Kidney (tissue), 14 donors: Measurements from ENCODE around the gene IL1RAPL1. TPM values are rescaled to one million over a fixed set of nuclear protein-coding genes. Genes with fewer than 3 reads are reported as not detected.

Experiments used
- DNase-seq, 5 donors: peaks; one replicate each; pipeline ENCODE4 v3.0.0-alpha.2; 2013 to 2020
- FAIRE-seq: peaks from 2 replicates; lab custom pipeline; 2012; peaks lifted over from hg19 to GRCh38; lab: Jason Lieb, UNC
- H3K27ac ChIP-seq, 2 donors: one replicate each; pipeline ENCODE4 v1.7.0; 2013; ENCODE audit warnings: low read depth in 2 of 2, low read length in 2 of 2, inconsistent platforms in 1 of 2
- H3K27me3 ChIP-seq: one replicate; pipeline ENCODE4 v1.7.1; 2013; ENCODE audit warnings: low read length, inconsistent platforms; ENCODE audit not compliant: control insufficient read depth, insufficient read depth
- H3K36me3 ChIP-seq, 3 donors: one replicate each; pipeline versions ENCODE4 v1.7.0 to v1.7.1; 2013; ENCODE audit warnings: low read length in 3 of 3, control low read depth in 1 of 3, inconsistent platforms in 1 of 3; ENCODE audit not compliant: insufficient read depth in 3 of 3, control insufficient read depth in 2 of 3
- H3K4me1 ChIP-seq, 3 donors: one replicate each; pipeline versions ENCODE4 v1.7.0 to v1.7.1; 2013; ENCODE audit warnings: low read length in 3 of 3, inconsistent platforms in 1 of 3, low read depth in 1 of 3; ENCODE audit not compliant: control insufficient read depth in 2 of 3, insufficient read depth in 2 of 3
- H3K4me3 ChIP-seq, 3 donors: one replicate each; pipeline versions ENCODE4 v1.7.0 to v1.8.1; 2013; ENCODE audit warnings: low read length in 3 of 3, control low read depth in 1 of 3, inconsistent platforms in 1 of 3
- H3K9ac ChIP-seq, 3 donors: one replicate each; pipeline versions ENCODE4 v1.7.0 to v1.7.1; 2013; ENCODE audit warnings: low read length in 3 of 3, control low read depth in 1 of 3, inconsistent platforms in 1 of 3
- H3K9me3 ChIP-seq, 3 donors: one replicate each; pipeline versions ENCODE4 v1.7.0 to v1.7.1; 2013; ENCODE audit warnings: low read length in 3 of 3, control low read depth in 1 of 3, inconsistent platforms in 1 of 3; ENCODE audit not compliant: control insufficient read depth in 2 of 3, insufficient read depth in 1 of 3
- CTCF ChIP-seq: IDR thresholded peaks from 3 replicates; pipeline ENCODE4 v1.5.1; 2012; ENCODE audit warnings: mild to moderate bottlenecking, moderate library complexity, borderline replicate concordance; ENCODE audit not compliant: insufficient read depth; ENCODE audit errors: extremely low read depth
- intact Hi-C: fragments of 100-400 bp; cut with DNase I; formaldehyde crosslinking; loops from one replicate; pipeline ENCODE4 v1.11.1; 2022
- polyA plus RNA-seq: library from polyadenylated mRNA; stranded (reverse); fragments of 350-450 nt; fragmentation: Illumina TruSeq; extraction: RNeasy Lipid Tissue Mini Kit (QIAGEN cat#74804); gene quantifications from one replicate; pipeline ENCODE4 v1.2.3, GENCODE V29; 2014; ENCODE audit warnings: low read depth, low replicate concordance; ENCODE audit not compliant: insufficient read depth
- total RNA-seq: library from RNA; stranded (reverse); fragmentation: NEBNext Ultra II Directional; extraction: Animal tissue kit (Norgen Biotek cat#: 25700); gene quantifications from one replicate; pipeline ENCODE4 v1.2.1, GENCODE V29; 2021
- donor health status: control.
- donor health status: control.
- donor health status: control.
- donor health status: control.
- donor health status: control.
- donor health status: DM: yes; HTN: yes; CAD: no.
- donor health status: Normal renal cell carcinoma (clear cell type).

IL1RAPL1 gene
- total and polyA plus RNA-seq, 2 donors from 2014 or later, result 0.19 TPM; not detected in 1

- Histone ChIP-seq H3K36me3 (no peaks in the 10 kb centered on the region), H3K27ac (no peak overlapping the region), H3K27me3 (no peaks in the 10 kb centered on the region), H3K4me1 (no peaks in the 10 kb centered on the region), H3K4me3 (no peak overlapping the region), H3K9me3 (no peaks in the 10 kb centered on the region), H3K9ac (no peak overlapping the region)
- FAIRE-seq (no peak), DNase-seq (no peak)
- intact Hi-C loops, result no loop called here
- no peak for TF ChIP-seq CTCF
Observed at GRCh38 chrX:28665778-28666177, 78.5 kb downstream of the IL1RAPL1 start.

GRCh38 chrX:28668303-28668702 is 81.1 kb downstream of the IL1RAPL1 start:
- DNase-seq, result no peak
- intact Hi-C loops, result no loop called here
- H3K4me3 ChIP-seq, result no peak overlapping the region

GRCh38 chrX:28668957-28669356 is 81.7 kb downstream of the IL1RAPL1 start:
- DNase-seq, result no peak
- no peaks in the 10 kb centered on the region for H3K27me3 ChIP-seq
- TF ChIP-seq CTCF, result no peak
- intact Hi-C loops, result no loop called here
- no peaks in the 10 kb centered on the region for H3K9me3 ChIP-seq
- no peak overlapping the region for H3K9ac ChIP-seq
- no peak overlapping the region for H3K27ac ChIP-seq
- no peaks in the 10 kb centered on the region for H3K4me1 ChIP-seq
- no peaks in the 10 kb centered on the region for H3K36me3 ChIP-seq
- H3K4me3 ChIP-seq, result no peak overlapping the region
- FAIRE-seq, result no peak

More at GRCh38 chrX:28668303-28668702, 81.1 kb downstream of the IL1RAPL1 start:
- Histone ChIP-seq H3K27ac (no peak overlapping the region), H3K36me3 (no peaks in the 10 kb centered on the region), H3K27me3 (no peaks in the 10 kb centered on the region), H3K4me1 (no peaks in the 10 kb centered on the region), H3K9ac (no peak overlapping the region), H3K9me3 (no peaks in the 10 kb centered on the region)
- no peak for TF ChIP-seq CTCF
- FAIRE-seq, result no peak

- H3K36me3 ChIP-seq, result no peaks in the 10 kb centered on the region
- no peak overlapping the region for H3K4me3 ChIP-seq
- H3K4me1 ChIP-seq, result no peaks in the 10 kb centered on the region
- no peak for TF ChIP-seq CTCF
- H3K27ac ChIP-seq, result no peak overlapping the region
- H3K27me3 ChIP-seq, result no peaks in the 10 kb centered on the region
- DNase-seq (no peak), FAIRE-seq (no peak)
- intact Hi-C loops, result no loop called here
- no peaks in the 10 kb centered on the region for H3K9me3 ChIP-seq
- H3K9ac ChIP-seq, result no peak overlapping the region
Observed at GRCh38 chrX:28670074-28670473, 82.8 kb downstream of the IL1RAPL1 start.
